Stimulated activated CD4-positive, alpha-beta T cell treated with anti-CD3 and anti-CD28 coated beads, Interleukin-12 subunit alpha, Interleukin-12 subunit beta, amount 100 ng/mL, for 24 hours (primary cell): ENCODE measurements around the gene TNXB.
"Not testable (repeated sequence)": the region's sequence is repeated elsewhere in the genome, so short reads cannot be mapped to it uniquely, and the experiment has no call there.

ENCODE experiments used
- DNase-seq, 2 experiments: peaks; one replicate each; pipeline ENCODE4 v3.0.0-alpha.2; 2020; ENCODE audit warnings: low read depth in 2 of 2

The TNXB gene

DNA sequence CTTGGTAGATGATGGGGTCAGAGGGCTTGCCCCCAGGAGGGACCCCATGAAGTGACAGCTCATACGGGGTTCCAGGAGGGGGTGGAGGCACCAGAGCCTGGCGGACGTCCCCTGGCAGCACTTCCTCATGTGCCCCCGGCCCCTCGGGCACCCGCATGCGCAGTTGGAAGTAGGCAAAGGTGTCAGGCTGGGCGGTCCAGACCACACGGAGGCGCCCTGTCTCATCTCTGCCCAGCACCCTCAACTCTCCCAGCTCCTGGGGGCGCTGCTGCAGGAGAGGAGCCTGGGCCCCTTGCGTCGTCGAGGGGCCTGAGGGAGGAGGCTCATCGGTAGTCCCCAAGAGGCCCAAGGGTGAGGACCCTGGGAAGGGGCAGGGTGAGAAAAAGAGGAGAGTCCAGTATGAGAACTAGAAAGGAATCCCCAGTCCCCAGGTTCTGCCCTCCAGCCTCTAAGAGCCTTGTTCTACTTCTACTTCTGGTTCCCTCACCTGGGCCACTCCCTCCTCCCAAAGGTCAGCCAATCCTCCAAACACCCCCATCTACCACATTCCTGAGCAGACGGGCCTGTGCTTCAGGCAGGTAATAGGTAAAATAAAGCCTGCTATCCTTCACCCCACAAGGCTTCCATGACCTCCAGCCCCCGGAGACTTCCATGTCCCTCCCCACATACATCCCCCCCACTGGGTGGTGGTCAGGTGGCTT is 23.2 kb downstream of the TNXB start:
- no peak for DNase-seq

DNA sequence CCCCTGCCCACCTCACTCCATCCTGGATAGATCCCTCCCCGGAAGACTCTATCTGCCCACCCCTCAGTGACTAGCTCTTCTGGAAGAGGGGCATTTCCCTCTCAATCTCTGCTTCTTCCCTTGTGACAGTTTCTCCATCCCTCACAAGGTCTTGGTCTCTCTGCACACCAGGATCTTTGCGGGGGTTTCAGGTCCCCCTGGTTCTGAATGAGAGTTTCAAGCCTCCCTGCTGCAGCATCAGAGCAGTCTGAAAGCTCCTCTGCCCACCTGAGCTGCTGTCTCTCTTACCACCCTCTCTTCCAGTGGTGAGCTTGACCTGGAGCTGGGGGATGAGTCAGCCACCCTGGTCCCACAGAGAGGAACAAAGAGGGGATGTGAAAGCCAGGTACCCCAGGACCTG is 24.4 kb downstream of the TNXB start:
- DNase-seq = no peak

DNA sequence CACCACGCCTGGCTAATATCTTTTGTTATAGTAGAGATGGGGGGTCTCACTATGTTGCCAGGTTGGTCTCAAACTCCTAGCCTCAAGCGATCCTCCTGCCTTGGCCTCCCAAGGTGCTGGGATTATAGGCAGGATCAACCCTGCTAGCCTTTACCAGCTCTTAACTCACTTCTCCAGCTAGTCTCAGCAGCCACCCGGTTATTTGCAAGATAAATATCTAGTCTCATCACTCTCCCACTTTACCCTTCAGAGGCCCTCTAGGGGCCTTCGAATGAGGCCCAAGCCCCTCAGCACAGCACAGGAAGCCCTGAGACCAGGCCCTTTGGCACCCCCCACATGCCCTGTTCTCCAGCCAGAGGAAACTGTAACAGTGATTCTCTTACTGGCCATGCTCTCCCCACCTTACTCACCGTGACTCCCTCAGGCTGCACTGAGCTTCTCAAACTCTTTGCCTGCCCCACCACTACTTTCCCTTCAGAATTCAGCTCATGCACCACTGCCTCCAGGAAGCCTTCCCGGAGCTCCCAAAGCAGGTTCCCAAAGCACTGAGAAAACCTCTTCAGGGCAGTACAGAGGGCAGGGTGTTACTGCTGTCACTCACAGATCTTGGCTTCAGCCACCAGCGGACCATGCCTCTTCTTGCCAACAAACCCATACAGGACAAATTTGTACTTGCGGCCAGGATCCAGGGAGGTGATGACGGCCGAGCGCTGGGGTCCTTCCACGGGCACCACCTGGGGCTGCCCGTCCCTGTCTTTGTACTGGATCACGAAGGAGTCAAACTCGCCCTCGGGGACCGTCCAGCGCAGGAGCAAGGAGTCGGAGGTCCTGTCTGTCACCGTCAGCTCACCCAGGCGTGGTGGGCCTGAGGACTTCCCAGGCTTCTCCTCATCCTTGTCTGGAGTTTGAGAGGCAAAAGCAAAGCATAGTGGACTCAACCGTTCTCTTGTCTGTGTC is 25.0 kb downstream of the TNXB start:
- no peak for DNase-seq

DNA sequence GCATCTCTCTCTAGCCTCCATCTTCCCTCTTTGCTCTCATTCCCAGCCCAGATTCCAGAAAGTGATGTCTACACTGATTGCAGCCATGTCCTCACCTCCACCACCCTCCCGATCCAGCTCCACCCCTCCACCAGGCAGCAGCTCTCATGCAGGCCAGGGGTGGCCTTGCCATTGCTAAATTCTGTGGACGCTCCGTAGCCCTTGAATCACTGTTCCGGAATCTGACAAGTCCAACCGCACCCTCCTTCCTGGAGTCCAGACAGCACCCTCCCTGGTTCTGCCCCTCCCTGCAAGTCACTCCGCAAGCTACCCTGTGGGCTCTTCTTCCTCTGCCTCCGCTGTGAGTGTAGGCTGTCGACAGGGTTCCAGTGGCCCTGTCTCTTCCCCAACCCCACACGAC is 26.2 kb downstream of the TNXB start:
- no peak for DNase-seq

DNA sequence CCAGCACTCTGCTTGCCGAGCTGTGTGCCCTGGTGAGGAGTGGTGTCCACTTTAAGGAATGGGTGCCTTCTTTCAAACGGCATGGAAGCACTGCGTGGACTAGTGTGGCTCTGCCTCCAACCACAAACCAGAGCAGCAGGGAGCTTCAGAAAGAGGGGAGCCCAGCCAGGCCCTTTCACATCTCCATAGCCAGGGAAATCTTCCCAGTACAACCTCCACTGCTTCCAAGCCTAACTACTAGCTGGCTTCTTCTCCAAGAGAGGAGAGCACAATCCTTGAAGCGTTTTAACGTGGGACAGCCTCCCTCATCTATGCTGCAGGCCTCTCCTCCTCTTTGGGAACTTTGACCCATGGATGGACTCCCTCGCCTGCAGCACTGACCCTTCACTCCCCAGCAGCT is 26.7 kb downstream of the TNXB start:
- DNase-seq = no peak

DNA sequence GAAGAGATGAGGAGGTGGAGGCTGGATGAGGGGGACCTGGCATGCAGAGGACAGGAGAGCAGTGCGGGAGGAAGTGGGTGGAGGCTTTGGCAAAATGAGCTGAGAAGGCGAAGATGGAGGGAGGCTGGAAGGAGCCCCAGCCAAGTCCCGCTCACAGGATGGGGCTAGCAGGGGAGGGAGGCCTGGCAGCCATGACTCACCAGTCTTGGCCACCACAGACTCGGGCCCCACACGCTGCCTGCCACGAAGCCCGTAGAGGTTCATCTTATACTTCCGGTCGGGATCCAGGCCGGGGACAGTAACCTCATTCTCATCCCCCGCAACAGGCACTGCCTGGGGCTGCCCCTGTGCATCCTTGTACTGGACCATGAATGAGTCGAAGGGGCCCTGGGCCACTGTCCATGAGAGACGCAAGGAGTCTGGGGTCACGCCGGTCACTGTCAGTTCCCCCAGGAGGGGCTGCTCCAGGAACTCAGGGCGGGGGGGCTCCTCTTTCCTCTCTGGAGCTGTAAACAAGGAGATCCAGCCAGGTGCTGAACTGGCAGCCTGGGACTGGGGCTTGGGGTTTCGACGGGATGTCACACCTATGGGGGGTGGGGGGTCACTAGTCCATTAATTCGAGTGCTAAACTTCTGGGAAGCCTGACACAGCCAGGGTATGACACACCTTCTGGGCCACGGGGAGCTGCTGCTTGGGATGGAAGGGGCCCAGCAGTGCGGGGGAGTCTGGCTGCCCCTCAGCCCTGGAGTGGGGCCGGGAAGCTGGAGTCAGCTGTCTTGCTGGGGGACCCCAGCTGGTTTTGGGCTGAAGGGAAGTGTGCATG is 27.8 kb downstream of the TNXB start:
- DNase-seq = no peak

DNA sequence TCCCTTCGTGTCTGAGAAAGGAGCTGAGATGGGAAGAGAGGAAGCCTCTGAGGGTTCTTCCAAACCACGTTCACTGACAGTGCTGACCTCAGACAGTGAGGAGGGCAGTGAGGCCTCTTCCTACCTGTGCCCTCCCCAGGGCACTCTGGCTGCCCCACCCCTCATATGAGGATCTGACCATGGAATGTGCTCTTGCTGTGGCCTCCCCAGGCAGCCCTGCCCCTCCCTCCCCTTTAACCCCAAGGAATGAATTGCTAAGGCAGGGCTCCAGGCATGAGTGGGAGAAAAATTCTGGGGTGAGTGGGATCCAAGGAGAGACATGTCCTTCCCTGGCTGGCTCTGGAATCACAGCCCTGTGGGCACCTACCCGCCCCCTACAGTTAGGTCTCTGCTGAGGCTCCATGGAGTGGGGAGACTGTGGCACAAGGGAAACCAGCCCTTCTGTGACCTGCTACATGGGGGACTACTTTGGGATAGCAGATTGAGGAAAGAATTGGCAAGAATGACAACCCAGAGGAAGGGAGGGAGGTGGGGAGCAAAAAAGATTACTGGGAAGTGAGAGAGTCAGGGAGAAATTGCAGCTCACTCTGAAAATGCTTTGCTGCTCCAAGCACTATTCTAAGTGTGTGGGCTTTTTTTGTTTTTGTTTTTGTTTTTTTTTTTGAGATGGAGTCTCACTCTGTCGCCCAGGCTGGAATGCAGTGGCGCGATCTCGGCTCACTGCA is 29.4 kb downstream of the TNXB start:
- DNase-seq = no peak

DNA sequence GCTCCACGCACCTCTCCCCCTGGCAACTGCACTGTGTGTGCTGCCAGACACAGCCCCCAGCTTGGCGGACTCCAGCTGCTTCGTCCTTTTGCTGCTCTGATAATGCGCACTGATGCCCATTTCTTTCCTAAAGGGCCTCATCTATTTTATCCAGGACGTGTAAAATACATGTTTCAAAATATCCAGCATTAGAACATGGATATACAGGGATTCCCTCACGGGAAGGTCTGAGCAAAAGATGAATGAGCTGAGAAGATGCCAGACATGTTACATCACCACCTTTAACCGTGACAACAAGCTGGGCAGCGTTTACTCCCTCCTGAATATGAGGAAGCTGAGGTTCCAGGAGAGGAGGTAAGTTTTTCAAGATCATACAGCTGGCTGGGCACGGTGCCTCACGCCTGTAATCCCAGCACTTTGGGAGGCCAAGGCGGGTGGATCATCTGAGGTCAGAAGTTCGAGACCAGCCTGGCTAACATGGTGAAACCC is 32.8 kb downstream of the TNXB start:
- no peak for DNase-seq

DNA sequence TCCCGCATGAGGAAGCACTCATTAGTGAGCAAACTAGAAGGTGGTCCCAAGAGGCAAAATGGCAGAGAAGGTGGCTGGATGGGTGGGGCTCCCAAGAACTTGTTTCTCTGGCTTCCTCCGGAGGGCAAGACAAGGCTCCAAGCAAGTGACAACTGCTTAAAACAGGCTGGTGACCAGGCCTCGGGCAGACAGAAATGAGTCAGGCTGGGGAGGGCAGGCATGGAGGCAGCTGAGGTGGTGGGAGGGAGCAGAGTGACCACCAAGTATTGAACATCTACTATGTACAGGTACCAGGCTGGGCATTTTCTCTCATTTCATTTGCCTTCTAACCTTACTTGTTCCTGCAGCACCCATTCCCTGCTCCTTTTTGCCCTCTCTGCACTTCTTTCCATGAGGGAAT is 33.4 kb downstream of the TNXB start:
- DNase-seq = no peak

DNA sequence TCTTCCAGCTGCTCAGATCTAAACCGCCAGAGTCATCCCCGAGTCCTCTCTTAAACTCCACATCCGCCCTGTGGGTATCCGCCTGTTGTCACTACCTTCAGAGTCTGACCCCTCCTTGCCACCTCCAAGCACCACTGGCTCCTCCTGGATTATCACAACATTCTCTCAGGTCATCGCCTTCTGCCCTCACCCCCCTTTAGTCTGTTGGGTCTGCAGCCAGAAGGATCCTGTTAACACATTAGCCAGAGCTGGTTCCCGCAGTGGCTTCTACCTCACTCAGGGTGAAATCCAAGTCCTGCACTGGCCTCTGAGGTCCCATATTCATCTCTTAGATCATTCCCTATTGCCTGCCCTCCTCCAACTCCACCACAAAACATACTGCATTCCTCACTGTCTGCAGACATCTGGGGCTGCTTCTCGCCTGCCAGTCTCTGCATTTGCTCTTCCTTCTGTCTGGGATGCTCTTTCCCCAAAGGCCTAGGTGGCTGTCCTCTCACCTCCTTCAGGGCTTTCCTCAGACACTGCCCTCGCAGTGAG is 34.1 kb downstream of the TNXB start:
- DNase-seq = no peak

DNA sequence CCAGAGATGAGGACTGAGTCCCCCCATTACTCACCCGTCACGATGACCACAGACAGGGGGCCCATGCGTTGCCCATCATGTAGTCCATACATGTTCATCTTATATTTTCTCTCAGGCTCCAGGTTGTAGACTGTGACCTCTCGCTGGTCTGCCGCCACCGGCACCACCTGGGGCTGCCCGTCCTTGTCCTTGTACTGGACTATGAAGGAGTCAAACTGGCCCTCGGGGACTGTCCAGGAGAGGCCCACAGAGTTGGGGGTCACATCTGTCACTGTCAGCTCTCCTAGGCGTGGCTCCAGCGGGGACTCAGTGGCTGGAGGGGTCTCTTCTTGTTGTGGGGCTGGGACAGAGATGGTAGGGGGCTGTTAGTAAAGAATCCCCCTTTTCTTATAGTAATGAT is 35.5 kb downstream of the TNXB start:
- no peak for DNase-seq

DNA sequence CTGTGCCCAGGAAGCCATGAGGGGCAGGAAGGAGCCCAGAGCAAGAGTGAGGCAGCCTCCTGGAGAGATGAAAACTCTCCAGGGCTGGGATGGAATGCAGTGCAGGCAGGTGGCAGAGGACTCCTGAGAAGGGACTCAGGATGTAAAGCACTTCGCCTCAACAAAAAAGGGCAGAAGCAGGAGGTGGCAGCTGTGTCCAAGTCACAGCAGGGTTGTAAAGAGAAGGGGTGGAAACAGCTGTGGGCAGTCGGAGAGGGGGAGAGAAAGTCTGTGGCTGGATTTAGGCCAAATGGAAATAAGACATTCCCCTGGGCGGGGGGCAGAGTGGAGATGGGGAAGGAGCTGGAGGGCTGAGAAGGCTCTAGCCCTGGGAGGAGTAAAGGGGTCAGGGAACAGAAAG is 36.0 kb downstream of the TNXB start:
- DNase-seq = no peak

DNA sequence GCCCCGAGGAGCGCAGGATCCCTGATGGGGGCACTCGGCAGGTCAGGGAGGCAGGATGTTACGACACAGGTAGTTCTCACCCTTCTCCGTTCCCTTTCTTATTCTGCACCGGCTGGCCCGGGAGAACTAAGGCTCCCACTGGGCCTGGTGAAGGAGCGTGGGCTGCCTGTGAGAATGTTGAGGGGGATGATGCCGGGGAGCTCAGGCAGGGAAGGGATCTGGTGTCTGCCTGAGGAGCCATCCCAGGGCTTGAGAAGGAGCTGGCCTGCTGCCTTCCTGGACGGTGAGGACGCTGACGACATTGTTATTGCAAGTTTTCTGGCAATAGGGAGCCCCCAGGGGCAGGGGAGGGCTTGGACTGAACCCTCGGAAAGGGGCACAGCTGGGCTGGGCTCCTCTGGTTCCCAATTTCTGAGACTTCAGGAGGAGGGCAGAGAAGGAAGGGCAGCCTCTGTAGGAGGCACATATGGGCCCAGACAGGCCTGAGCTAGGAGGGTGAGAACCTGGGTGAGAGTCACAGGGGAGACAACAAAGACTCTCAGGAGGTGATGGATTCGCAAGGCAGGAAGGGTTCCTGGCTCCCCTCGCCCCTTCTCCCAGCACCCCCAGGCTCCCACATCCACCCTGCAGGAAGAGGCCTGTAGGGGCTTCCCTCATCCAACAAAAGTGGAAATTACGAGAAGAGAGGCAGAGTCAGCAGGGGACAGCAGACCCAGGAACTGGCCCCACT is 38.2 kb downstream of the TNXB start:
- DNase-seq = no peak

DNA sequence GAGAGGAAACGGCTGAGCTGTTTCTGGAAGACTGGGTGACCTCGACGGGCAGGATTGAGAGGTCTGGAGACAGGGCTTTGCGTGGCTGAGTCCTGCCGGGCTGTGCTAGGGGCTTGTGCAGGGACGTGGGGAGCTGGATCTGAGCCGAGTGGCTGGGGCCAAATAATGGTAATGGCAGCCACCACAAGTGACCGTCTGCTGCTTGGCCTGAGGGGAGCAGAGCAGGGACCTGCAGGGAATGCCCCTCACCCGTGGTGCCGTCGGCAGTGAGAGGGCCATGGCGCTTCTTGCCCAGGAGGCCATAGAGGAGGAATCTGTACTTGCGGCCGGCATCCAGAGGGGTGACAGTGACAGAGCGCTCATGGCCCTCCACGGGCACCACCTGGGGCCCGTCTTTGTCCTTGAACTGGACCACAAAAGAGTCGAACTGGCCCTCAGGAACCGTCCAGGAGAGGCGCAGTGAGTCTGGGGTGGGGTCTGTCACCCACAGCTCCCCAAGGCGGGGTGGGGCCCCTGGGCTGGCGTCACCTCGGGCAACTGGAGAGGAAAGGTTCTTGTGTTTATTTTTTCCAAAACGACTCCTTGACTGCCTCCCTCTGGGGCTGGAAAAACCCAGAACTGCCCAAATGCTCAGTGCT is 39.1 kb downstream of the TNXB start:
- DNase-seq = no peak

DNA sequence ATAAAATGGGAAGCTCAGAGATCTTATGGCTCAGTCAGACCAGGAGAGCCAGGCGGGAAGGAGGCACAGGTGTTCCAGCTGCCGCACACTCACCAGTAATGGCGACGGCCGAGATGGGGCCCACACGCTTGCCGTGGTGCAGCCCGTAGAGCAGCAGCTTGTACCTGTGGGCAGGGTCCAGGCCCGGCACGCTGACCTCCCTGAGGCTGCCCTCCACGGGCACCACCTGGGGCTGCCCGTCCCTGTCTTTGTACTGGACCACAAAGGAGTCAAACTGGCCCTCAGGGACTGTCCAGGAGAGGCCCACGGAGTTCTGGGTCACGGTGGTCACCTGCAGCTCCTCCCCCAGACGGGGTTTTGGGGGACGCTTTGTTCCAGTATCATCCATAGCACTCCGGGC is 39.7 kb downstream of the TNXB start:
- no peak for DNase-seq

DNA sequence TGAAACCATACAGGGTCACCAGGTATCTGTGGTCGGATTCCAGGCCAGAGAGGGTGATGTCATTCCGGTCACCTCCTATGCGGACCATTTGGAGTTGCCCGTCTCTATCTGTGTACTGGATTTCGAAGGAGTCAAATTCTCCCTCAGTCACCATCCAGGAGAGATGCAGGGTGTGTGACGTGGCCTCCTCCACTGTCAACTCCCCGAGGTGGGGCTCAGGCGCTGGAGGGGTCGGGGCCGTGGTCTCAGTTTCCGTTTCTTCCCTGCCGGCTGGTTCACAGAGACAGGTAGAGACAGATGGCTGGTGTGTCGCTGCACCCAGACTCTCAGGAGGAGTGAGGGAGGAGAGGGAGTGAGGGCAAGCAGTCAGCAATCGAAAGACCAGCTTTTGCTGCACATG is 40.3 kb downstream of the TNXB start:
- DNase-seq = no peak

DNA sequence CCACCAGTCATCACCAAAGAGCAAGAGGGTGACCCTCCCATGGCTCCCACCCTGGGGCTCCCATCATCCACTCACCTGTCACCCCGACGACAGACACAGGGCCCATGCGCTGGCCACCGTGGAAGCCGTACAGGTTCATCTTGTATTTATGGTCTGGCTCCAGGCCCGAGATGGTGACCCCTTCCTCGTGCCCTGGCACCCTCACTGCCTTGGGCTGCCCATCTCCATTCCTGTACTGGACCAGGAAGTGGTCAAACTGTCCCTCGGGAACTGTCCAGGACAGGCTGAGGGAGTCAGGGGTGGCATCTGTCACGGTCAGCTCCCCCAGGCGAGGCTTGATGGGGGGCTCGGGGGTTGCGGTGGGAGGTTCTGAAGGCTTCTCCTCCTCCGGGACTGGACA is 40.8 kb downstream of the TNXB start:
- DNase-seq = not testable (repeated sequence)

DNA sequence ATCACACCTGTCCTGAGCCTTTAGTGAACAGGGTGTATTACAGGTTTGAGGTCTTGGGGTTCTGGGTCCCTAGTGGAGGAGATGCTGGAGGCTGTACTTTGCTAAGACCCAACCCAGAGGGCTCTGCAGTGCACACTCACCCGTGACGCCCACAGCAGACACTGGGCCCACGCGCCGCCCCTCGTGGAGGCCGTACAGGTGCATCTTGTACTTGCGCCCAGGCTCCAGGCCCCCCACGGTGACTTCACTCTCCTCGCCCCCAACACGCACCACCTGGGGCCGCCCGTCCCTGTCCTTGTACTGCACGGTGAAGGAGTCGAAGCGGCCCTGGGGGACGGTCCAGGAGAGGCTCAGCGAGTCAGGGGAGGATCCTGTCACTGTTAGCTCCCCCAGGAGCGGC is 41.6 kb downstream of the TNXB start:
- DNase-seq = not testable (repeated sequence)

DNA sequence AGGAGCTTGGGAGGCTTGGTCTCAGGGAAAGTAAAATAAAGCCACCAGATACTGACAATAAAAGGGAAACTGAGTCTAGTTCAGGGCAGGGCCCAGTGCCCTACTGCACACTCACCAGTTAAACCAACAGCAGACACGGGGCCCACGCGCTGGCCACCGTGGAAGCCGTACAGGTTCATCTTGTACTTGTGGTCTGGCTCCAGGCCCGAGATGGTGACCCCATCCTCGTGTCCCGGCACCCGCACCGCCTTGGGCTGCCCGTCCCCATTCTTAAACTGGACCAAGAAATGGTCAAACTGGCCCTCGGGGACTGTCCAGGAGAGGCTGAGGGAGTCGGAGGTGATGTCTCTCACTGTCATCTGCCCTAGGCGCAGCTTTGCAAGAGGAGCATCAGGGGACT is 44.4 kb downstream of the TNXB start:
- no peak for DNase-seq
